HepG2 (cell line): ENCODE data around the gene NDRG3. TPM values are rescaled to one million over a fixed set of nuclear protein-coding genes. Genes with fewer than 3 reads are reported as not detected.

ENCODE experiments used
- CCAR2 ChIP-seq: fragments of 200-400 bp; formaldehyde crosslinking; optimal IDR thresholded peaks from 2 replicates; pipeline ENCODE3; 2018; ENCODE audit warnings: low read depth, mild to moderate bottlenecking, low read length, moderate library complexity
- CERS6 ChIP-seq: sonication (generic); formaldehyde crosslinking; IDR thresholded peaks from 2 replicates; pipeline ENCODE4 v1.5.0; 2020; ENCODE audit warnings: missing genetic modification reagents
- HCFC1 ChIP-seq: fragments of 150-350 bp; IDR thresholded peaks from 2 replicates; pipeline ENCODE4 v1.6.1; 2014; ENCODE audit warnings: low read depth, low read length
- MTF2 ChIP-seq: sonication (generic); formaldehyde crosslinking; IDR thresholded peaks from 2 replicates; pipeline ENCODE4 v1.5.0; 2020; ENCODE audit warnings: missing genetic modification reagents, borderline replicate concordance
- NCOA5 ChIP-seq: sonication (generic); formaldehyde crosslinking; IDR thresholded peaks from 2 replicates; pipeline ENCODE4 v1.4.0; 2020; ENCODE audit warnings: missing genetic modification reagents
- NFE2 ChIP-seq: sonication (generic); formaldehyde crosslinking; IDR thresholded peaks from 2 replicates; pipeline ENCODE4 v1.4.0; 2020; ENCODE audit warnings: missing genetic modification reagents
- NFIB ChIP-seq: sonication (generic); formaldehyde crosslinking; IDR thresholded peaks from 2 replicates; pipeline ENCODE4 v1.9.0; 2021; ENCODE audit warnings: missing genetic modification reagents, mild to moderate bottlenecking, borderline replicate concordance
- RXRA ChIP-seq: sonication (generic); formaldehyde crosslinking; IDR thresholded peaks from 2 replicates; pipeline ENCODE4 v1.5.1; 2020; ENCODE audit warnings: missing genetic modification reagents
- SOX6 ChIP-seq, 2 experiments: fragments of 450-650 bp in 1 of 2; sonication (generic) in 1 of 2; formaldehyde crosslinking in 1 of 2; IDR thresholded peaks; 2 replicates each; pipeline versions ENCODE4 v1.4.0 to v1.6.1; 2017 to 2020; ENCODE audit warnings: antibody characterized with exemption in 1 of 2, mild to moderate bottlenecking in 1 of 2, missing genetic modification reagents in 1 of 2
- ZC3H4 ChIP-seq: sonication (generic); formaldehyde crosslinking; IDR thresholded peaks from 2 replicates; pipeline ENCODE4 v1.4.0; 2020; ENCODE audit warnings: missing genetic modification reagents, borderline replicate concordance
- ZNF143 ChIP-seq: sonication (generic); formaldehyde crosslinking; IDR thresholded peaks from 2 replicates; pipeline ENCODE4 v1.4.0; 2020; ENCODE audit warnings: missing genetic modification reagents
- ZNF382 ChIP-seq: sonication (generic); formaldehyde crosslinking; IDR thresholded peaks from 2 replicates; pipeline ENCODE4 v1.5.0; 2020; ENCODE audit warnings: missing genetic modification reagents, mild to moderate bottlenecking, borderline replicate concordance
- ZNF468 ChIP-seq: sonication (generic); formaldehyde crosslinking; IDR thresholded peaks from 2 replicates; pipeline ENCODE4 v1.8.0; 2022; ENCODE audit warnings: mild to moderate bottlenecking, moderate library complexity, missing genetic modification reagents
- ZNF530 ChIP-seq: sonication (generic); formaldehyde crosslinking; IDR thresholded peaks from 2 replicates; pipeline ENCODE4 v1.5.0; 2020; ENCODE audit warnings: low read depth, mild to moderate bottlenecking, missing genetic modification reagents
- ZNF556 ChIP-seq: sonication (generic); formaldehyde crosslinking; IDR thresholded peaks from 2 replicates; pipeline ENCODE4 v1.4.0; 2020; ENCODE audit warnings: mild to moderate bottlenecking, missing genetic modification reagents, borderline replicate concordance
- ZNF577 ChIP-seq: sonication (generic); formaldehyde crosslinking; IDR thresholded peaks from 2 replicates; pipeline ENCODE4 v1.4.0; 2020; ENCODE audit warnings: mild to moderate bottlenecking, low read depth, missing genetic modification reagents, borderline replicate concordance
- ZNF691 ChIP-seq: sonication (generic); formaldehyde crosslinking; IDR thresholded peaks from 2 replicates; pipeline ENCODE4 v1.4.0; 2020; ENCODE audit warnings: missing genetic modification reagents, low read depth, mild to moderate bottlenecking, borderline replicate concordance
- ZNF761 ChIP-seq: sonication (generic); formaldehyde crosslinking; conservative IDR thresholded peaks from 2 replicates; pipeline ENCODE4 v1.4.0; 2020; ENCODE audit warnings: mild to moderate bottlenecking, missing genetic modification reagents
- polyA plus RNA-seq, 8 experiments: library from polyadenylated mRNA; depleted of rRNA in 3 of 8; stranded (reverse) in 7 of 8; unstranded in 1 of 8; fragments of >200 nt; fragmentation: Illumina TruSeq in 4 of 8; extraction: Trizol in 4 of 8; gene quantifications; 2 replicates each; pipeline versions ENCODE4 v1.2.1 to v1.2.3, GENCODE V29; 2011 to 2016; ENCODE audit warnings: low read depth in 4 of 8, missing spikeins in 1 of 8, mixed read lengths in 1 of 8; ENCODE audit not compliant: insufficient read depth in 1 of 8
- total RNA-seq, 5 experiments: library from RNA; depleted of rRNA; stranded (reverse); fragments of >200 nt; fragmentation: Illumina TruSeq; extraction: Trizol; gene quantifications; 2 replicates each; pipeline ENCODE4 v1.2.3, GENCODE V29; 2016; ENCODE audit warnings: low read depth in 1 of 5
- TF ChIP-seq, protein P1 (sequence below): sonication (generic); formaldehyde crosslinking; IDR thresholded peaks from 2 replicates; pipeline ENCODE4 v1.5.0; 2020; ENCODE audit warnings: missing genetic modification reagents, mild to moderate bottlenecking, borderline replicate concordance
- TF ChIP-seq, protein P2 (sequence below): sonication (generic); formaldehyde crosslinking; IDR thresholded peaks from 2 replicates; pipeline ENCODE4 v1.5.1; 2020; ENCODE audit warnings: mild to moderate bottlenecking, missing genetic modification reagents
- TF ChIP-seq, protein P3 (sequence below): sonication (generic); formaldehyde crosslinking; IDR thresholded peaks from 2 replicates; pipeline ENCODE4 v1.8.1; 2023; ENCODE audit warnings: mild to moderate bottlenecking, missing genetic modification reagents

NDRG3 gene
- total and polyA plus RNA-seq, 2 of the 13 experiments (the other 11 are each of a cell fraction or from before 2014, with no cell fraction given): 36.0 to 40.5 TPM

DNA sequence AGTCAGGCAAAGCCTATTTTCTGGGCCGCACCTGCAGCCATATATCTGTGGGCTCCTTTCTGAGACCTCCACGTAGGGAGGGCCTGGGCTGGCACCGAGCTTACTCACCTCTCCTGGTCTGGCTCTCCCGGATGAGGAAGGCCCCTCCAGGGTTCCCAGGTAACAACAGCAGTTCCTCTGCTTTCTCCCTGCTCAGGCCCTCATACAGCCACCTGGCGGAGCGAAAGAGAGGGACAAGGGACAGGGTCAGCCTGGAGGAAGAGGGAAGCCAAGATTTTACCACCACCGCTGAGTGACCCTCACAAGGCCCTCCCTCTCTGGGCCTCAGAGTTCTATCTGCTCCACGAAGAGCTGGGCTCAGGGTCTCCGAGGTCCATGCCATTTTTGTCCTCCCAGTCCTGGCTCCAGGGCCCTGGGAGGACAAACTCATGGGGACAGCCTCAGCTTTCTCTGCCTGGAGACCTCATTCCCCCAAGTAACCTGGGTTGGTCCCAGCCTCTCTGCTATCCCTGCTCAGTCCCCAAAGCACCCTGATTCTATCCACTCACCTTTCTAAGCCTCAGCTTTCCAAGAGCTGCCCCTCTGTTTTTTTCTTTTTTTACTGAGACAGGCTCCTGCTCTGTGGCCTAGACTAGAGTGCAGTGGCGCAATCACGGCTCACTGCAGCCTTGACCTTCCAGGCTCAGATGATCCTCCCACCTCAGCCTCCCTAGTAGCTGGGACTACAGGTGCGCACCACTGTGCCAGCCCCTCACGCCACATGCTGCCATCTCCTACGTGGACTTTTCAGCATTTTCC, 113.2 kb downstream of the NDRG3 start (continued):
- TF ChIP-seq ZNF530 (CRISPR knock-in tag) (no peak), ZNF691 (CRISPR knock-in tag) (peak; percentile 89), CERS6 (CRISPR knock-in tag) (no peak), NFIB (CRISPR knock-in tag) (no peak), ZNF761 (peak; percentile 88), HCFC1 (no peak), MTF2 (peak; percentile 57; the same call in 1 of the 2 replicates), NFE2 (CRISPR knock-in tag) (no peak), NCOA5 (CRISPR knock-in tag) (no peak), ZNF556 (CRISPR knock-in tag) (peak; percentile 75; the same call in 1 of the 2 replicates), CCAR2 (no peak), RXRA (CRISPR knock-in tag) (peak; percentile 75; the same call in 1 of the 2 replicates), SOX6 (IDR thresholded peaks at IDR 0.05) (no peak), SOX6 (CRISPR knock-in tag; IDR thresholded peaks at IDR 0.05) (no peak; the same call in 1 of the 2 replicates), ZNF143 (CRISPR knock-in tag) (no peak), ZNF468 (CRISPR knock-in tag) (no peak; the same call in 1 of the 2 replicates), ZC3H4 (CRISPR knock-in tag) (no peak), ZNF382 (CRISPR knock-in tag) (no peak), ZNF577 (CRISPR knock-in tag) (no peak)
- TF ChIP-seq, protein P1, sequence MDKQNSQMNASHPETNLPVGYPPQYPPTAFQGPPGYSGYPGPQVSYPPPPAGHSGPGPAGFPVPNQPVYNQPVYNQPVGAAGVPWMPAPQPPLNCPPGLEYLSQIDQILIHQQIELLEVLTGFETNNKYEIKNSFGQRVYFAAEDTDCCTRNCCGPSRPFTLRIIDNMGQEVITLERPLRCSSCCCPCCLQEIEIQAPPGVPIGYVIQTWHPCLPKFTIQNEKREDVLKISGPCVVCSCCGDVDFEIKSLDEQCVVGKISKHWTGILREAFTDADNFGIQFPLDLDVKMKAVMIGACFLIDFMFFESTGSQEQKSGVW (CRISPR knock-in tag): no peak
- TF ChIP-seq, protein P2, sequence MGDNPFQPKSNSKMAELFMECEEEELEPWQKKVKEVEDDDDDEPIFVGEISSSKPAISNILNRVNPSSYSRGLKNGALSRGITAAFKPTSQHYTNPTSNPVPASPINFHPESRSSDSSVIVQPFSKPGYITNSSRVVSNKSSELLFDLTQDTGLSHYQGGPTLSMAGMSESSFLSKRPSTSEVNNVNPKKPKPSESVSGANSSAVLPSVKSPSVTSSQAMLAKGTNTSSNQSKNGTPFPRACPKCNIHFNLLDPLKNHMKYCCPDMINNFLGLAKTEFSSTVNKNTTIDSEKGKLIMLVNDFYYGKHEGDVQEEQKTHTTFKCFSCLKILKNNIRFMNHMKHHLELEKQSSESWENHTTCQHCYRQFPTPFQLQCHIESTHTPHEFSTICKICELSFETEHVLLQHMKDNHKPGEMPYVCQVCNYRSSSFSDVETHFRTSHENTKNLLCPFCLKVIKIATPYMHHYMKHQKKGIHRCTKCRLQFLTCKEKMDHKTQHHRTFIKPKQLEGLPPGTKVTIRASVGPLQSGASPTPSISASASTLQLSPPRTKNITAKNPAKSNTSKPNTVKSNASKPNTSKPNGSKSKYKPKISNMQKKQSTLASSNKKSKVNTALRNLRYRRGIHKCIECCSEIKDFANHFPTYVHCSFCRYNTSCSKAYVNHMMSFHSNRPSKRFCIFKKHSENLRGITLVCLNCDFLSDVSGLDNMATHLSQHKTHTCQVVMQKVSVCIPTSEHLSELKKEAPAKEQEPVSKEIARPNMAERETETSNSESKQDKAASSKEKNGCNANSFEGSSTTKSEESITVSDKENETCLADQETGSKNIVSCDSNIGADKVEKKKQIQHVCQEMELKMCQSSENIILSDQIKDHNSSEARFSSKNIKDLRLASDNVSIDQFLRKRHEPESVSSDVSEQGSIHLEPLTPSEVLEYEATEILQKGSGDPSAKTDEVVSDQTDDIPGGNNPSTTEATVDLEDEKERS (CRISPR knock-in tag): peak; percentile 77; the same call in 1 of the 2 replicates
- TF ChIP-seq, protein P3, sequence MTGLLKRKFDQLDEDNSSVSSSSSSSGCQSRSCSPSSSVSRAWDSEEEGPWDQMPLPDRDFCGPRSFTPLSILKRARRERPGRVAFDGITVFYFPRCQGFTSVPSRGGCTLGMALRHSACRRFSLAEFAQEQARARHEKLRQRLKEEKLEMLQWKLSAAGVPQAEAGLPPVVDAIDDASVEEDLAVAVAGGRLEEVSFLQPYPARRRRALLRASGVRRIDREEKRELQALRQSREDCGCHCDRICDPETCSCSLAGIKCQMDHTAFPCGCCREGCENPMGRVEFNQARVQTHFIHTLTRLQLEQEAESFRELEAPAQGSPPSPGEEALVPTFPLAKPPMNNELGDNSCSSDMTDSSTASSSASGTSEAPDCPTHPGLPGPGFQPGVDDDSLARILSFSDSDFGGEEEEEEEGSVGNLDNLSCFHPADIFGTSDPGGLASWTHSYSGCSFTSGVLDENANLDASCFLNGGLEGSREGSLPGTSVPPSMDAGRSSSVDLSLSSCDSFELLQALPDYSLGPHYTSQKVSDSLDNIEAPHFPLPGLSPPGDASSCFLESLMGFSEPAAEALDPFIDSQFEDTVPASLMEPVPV (CRISPR knock-in tag): peak; percentile 56; the same call in 1 of the 2 replicates
